GM10847 (cell line): Measurements from ENCODE around the gene PLEKHB2.

Experiments
- POLR2A ChIP-seq: IDR thresholded peaks from 2 replicates; pipeline ENCODE4 v1.6.1; 2011; ENCODE audit not compliant: insufficient read length; ENCODE audit errors: extremely low read depth

The PLEKHB2 gene

GRCh38 chr2:131154647-131155046 lies 49.5 kb downstream of the PLEKHB2 start:
- no peak for TF ChIP-seq POLR2A

GRCh38 chr2:131155208-131155855 lies 50.2 kb downstream of the PLEKHB2 start:
- TF ChIP-seq POLR2A = no peak

- TF ChIP-seq POLR2A = no peak
These were observed 51.5 kb downstream of the PLEKHB2 start for GRCh38 chr2:131156452-131157149.

GRCh38 chr2:131168538-131168937 lies 63.4 kb downstream of the PLEKHB2 start:
- no peak for TF ChIP-seq POLR2A
